ENCODE results near the gene HDAC4. TPM values are rescaled to one million over a fixed set of nuclear protein-coding genes. Genes with fewer than 3 reads are reported as not detected.

HDAC4 gene
- total and polyA plus RNA-seq, 10 of the 15 experiments (the other 5 are each of a cell fraction or from before 2014, with no cell fraction given), result 0.22 to 15.7 (median 4.8) TPM

- TF ChIP-seq ZNF207 (IDR thresholded peaks at IDR 0.05; ENCODE audit: borderline replicate concordance) (no peak), CBX5 (IDR thresholded peaks at IDR 0.05; ENCODE audit: low read depth) (no peak), POU2F2 (IDR thresholded peaks at IDR 0.05; ENCODE audit: borderline replicate concordance, low read depth, low read length) (no peak), ATF2 (IDR thresholded peaks at IDR 0.05; ENCODE audit: low read length) (no peak), USF2 (IDR thresholded peaks at IDR 0.05; ENCODE audit: borderline replicate concordance, low read depth, low read length) (no peak), TBL1XR1 (IDR thresholded peaks at IDR 0.05; ENCODE audit: low read depth, low read length) (no peak), TCF12 (IDR thresholded peaks at IDR 0.05; ENCODE audit: low read depth, low read length) (no peak)
These were observed 187.7 kb downstream of the HDAC4 start (continued) for GRCh38 chr2:239212929-239213642.

- in situ Hi-C loops (cut with MboI) (no loop called here), intact Hi-C loops (cut with micrococcal nuclease; ENCODE audit: unreplicated experiment) (no loop called here)
- DNase-seq (ENCODE audit: low read depth, low spot score) (no peak), FAIRE-seq (no peak), ATAC-seq (no peak)
- ChIA-PET CTCF (interaction anchor here (0.7 kb wide), 1 partner anchor 1044 kb away, joined by 3 read pairs; no protein-coding TSS in a partner anchor), POLR2A (no interaction called here), SMC1A (ENCODE audit: uncharacterized antibody, unreplicated experiment) (interaction anchor here (1.0 kb wide), 1 partner anchor 10 kb away, joined by 3 read pairs; no protein-coding TSS in a partner anchor), RAD21 (ENCODE audit: unreplicated experiment) (no interaction called here)
- Histone ChIP-seq H3K4me1 (ENCODE audit: control insufficient read depth, insufficient read depth, low read length) (no peaks in the 10 kb centered on the region), H4K20me1 (ENCODE audit: control insufficient read depth, insufficient read depth) (no peaks in the 10 kb centered on the region; the same call in none of the 2 replicates), H3K27ac (ENCODE audit: control insufficient read depth, insufficient read depth) (no peak overlapping the region), H3K36me3 (ENCODE audit: control insufficient read depth in 2 of 2, insufficient read depth in 2 of 2, low read length in 1 of 2) (no peaks in the 10 kb centered on the region), H3K4me2 (ENCODE audit: control insufficient read depth, insufficient read depth) (no peak overlapping the region), H3K27me3 (replicated peaks in 1 of 2; ENCODE audit: control insufficient read depth in 2 of 2, insufficient read depth in 2 of 2, low read length in 1 of 2) (no peaks in the 10 kb centered on the region), H3K79me2 (ENCODE audit: control insufficient read depth, insufficient read depth, low read length) (no peaks in the 10 kb centered on the region), H2AFZ (ENCODE audit: control insufficient read depth, low read depth, low read length) (no peak overlapping the region), H3K9ac (ENCODE audit: control insufficient read depth, insufficient read depth, low read length) (no peak overlapping the region), H3K9me3 (replicated peaks; ENCODE audit: control insufficient read depth, insufficient read depth, low read length) (no peaks in the 10 kb centered on the region), H3K4me3 (no peak overlapping the region)
- BruUV-seq (replicated peaks), result no TSS peak
- TF ChIP-seq EED (IDR thresholded peaks at IDR 0.05; ENCODE audit: low read depth), result no peak
- WGBS (ENCODE audit: insufficient coverage, insufficient replicate concordance, low lambda C conversion rate, missing lambda C conversion rate), result 47% methylated on average over 7 of the region's 7 CpGs
These were observed 188.5 kb downstream of the HDAC4 start for GRCh38 chr2:239212121-239212928.

Measured in GM12878 (cell line).